GM20431 (cell line): ENCODE results near the gene HIKESHI.
"Not testable (repeated sequence)": the region's sequence is repeated elsewhere in the genome, so short reads cannot be mapped to it uniquely, and the experiment has no call there.

Source experiments
- in situ Hi-C: fragments of 300-500 bp; cut with MseI, MboI; formaldehyde crosslinking; loops from one replicate; pipeline ENCODE4 v1.15.0; 2020; ENCODE audit warnings: low sequenced_read_pairs; ENCODE audit not compliant: unreplicated experiment

The HIKESHI gene

GRCh38 chr11:86291466-86292262 is 10.4 kb upstream of the HIKESHI start:
- in situ Hi-C loops: loop anchor here (25.0 kb wide), 1 partner anchor 254 kb away; no protein-coding TSS in a partner anchor

- in situ Hi-C loops: loop anchor here (25.0 kb wide), 1 partner anchor 256 kb away; no protein-coding TSS in a partner anchor
Measured at GRCh38 chr11:86292912-86293616, 9.0 kb upstream of the HIKESHI start.

GRCh38 chr11:86294026-86294425 is 8.0 kb upstream of the HIKESHI start:
- in situ Hi-C loops: loop anchor here (25.0 kb wide), 1 partner anchor 257 kb away; no protein-coding TSS in a partner anchor

- in situ Hi-C loops: no loop called here
Measured at GRCh38 chr11:86301742-86302091, 323 bp upstream of the HIKESHI start.

DNA sequence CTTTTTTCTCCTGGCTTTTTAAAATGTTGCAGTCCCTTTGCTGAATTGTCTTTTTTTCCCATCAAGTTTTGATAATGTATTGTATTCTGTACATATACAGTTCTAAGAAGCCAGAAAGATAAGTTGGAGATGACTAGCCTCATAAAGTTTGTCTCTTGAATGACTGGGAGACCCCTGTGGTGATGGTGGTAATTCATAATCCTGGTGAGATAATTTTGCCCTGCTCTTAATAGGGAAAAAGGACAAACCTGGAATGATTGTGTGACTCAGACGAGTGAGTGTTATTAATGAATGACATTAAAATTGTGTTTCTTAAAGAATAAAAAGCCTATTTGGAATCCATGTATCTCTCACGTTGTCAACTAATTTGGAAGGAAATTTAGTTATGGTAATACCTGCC is 1.2 kb downstream of the HIKESHI start:
- in situ Hi-C loops: no loop called here

DNA sequence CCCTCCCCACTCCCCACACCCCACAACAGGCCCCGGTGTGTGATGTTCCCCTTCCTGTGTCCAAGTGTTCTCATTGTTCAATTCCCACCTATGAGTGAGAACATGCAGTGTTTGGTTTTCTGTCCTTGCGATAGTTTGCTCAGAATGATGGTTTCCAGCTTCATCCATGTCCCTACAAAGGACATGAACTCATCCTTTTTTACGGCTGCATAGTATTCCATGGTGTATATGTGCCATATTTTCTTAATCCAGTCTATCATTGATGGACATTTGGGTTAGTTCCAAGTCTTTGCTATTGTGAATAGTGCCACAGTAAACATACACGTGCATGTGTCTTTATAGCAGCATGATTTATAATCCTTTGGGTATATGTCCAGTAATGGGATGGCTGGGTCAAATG is 6.7 kb downstream of the HIKESHI start:
- in situ Hi-C loops: not testable (repeated sequence)

DNA sequence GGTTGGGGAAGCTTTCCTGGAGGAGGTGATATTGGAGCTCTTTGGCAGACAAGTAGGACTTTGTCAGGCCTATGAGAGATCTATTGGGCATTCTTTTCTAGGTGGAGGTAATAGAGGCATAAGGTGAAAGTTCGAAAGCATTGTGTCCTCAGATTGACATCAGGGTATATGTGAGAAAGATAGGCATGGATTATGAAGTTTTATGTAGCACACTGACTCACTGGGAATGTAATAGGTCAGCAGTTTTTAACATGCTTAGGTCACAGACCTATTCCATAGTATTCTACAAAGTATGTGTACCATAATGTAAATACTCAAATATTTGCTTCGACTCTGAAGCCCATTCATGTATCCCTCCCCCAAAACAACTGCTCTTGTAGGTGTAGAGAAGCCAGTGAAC is 11.8 kb downstream of the HIKESHI start:
- in situ Hi-C loops: no loop called here

GRCh38 chr11:86314636-86315035 is 12.6 kb downstream of the HIKESHI start:
- in situ Hi-C loops: no loop called here

- in situ Hi-C loops: no loop called here
Measured at GRCh38 chr11:86335131-86335767, 33.2 kb downstream of the HIKESHI start.

DNA sequence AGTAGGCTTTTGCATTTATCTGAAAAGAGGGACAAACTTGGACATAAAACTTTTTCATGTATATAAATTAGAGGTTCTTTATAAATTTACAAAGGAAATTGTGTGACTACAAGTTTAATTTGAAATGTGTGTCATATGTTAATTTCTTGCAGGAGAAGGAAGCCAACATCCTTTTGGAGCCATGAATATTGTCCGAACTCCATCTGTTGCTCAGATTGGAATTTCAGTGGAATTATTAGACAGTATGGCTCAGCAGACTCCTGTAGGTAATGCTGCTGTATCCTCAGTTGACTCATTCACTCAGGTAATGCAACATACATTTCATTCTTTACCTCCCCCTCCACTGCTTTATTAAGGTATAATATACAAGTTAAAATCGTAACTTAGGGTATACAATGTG is 35.2 kb downstream of the HIKESHI start:
- in situ Hi-C loops: no loop called here

DNA sequence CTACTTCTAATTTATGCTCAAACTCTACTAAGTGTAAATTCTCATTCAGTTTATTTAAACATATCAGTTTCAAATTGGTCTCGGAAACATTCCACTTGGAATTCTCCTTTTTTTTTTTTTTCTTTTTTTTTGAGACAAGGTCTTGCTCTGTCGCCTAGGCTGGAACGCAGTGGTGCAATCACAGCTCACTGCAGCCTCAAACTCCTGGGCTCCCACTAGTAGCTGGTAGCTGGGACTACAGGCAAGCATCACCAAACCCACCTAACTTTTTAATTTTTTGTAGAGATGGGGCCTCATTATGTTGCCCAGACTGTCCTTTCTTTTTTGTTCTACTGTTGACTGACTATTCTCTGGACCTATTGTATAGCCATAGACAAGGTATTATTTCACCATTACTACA is 39.3 kb downstream of the HIKESHI start:
- in situ Hi-C loops: no loop called here

DNA sequence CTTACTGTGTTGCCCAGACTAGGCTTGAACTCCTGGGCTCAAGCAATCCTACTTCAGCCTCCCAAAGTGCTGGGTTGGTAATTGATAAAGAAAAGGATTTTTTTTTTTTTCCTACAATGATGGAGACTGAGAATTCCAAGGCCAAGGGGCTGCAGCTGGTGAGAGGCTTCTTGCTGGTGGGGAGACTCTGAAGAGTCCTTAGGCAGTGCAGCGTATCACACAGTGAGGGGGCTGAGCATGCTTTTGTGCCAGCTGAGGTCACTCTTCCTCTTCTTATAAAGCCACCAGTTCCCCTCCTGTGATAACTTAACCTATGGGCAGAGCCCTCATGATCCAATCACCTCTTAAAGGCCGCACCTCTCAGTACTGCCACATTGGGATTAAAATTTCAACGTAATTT is 44.5 kb downstream of the HIKESHI start:
- in situ Hi-C loops: no loop called here

DNA sequence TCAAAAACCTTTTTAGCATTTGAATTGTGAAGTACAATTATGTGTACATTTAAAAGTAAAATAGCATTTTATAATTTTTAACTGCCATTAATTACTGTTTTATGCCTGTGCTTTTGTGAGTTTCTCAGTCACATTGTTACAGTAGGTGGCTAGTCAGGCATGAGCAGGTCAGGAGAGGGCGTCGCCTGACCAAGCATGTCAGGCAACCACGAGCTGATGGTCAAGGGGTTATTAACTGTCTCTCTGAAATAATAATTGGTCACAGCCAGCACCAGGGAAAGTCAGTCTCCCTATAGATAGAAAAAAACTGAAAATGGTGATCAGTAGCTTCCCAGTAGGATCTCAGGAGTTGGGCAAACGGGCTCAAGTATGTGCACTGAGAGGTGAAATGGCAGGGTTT is 53.2 kb downstream of the HIKESHI start:
- in situ Hi-C loops: no loop called here

GRCh38 chr11:86357412-86357811 is 55.4 kb downstream of the HIKESHI start:
- in situ Hi-C loops: not testable (repeated sequence)

GRCh38 chr11:86358720-86359119 is 56.7 kb downstream of the HIKESHI start:
- in situ Hi-C loops: no loop called here

DNA sequence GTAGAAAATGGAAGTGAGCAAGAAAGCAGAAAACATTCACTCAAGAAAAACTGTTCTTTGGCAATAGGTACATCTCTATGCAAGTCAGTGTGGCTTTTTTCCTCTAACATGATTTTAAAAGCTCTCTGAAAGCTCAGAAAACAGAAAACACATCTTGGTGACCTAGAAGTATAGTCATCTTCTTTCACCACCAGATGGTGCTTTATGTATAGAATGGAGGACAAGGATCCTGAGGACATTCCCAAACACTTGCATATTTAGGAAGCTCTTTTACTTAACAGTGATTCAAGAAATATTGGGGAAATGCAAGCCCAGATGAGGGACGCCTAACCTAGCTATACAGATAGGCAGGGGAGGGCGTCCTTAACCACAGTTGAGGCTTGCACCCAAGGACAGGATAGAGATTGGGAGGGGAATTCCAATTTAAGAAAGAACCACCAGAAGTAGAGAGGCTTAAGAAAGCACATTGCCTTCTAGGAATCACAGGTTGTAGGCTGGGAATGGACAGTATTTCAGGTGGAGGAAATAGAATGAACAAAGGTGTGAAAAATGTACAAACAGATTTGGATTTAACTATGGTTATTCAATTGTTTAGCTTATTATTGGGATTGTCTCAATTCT is 58.8 kb downstream of the HIKESHI start:
- in situ Hi-C loops: no loop called here

GRCh38 chr11:86363424-86363823 is 61.4 kb downstream of the HIKESHI start:
- in situ Hi-C loops: no loop called here

DNA sequence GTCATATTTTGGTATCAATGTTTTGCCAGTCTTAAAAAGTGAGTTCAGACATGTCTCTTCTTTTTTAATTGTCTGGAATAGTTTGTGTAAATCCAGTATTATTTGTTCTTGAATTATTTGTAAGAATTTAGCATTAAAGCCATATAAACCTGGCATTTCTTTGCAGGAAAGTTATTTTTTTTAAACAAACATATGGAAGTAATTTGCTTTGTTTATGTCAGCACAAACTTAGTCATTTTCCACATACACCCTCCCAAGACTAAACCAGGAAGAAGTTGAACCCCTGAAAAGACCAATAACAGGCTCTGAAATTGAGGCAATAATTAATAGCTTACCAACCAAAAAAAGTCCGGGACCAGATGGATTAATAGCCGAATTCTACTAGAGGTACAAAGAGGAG is 63.5 kb downstream of the HIKESHI start:
- in situ Hi-C loops: no loop called here

GRCh38 chr11:86369668-86370067 is 67.6 kb downstream of the HIKESHI start:
- in situ Hi-C loops: no loop called here

DNA sequence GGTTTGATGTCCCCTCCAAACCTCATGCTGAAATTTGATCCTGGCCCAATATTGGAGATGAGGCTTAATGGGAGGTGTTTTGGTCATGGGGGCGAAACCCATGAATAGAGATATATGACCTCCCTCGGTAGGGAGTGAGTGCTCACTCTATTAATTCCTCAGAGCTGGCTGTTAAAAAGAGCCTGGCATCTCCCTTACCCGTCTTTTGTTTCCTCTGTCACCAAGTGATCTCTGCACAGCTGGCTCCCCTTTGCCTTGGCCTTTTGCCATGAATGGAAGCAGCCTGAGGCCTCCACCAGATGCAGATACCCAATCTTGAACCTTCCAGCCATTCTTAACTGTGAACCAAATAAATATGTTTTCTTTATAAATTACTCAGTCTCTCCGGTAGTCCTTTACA is 68.1 kb downstream of the HIKESHI start:
- in situ Hi-C loops: no loop called here
